Activated CD4-positive, alpha-beta T cell treated with anti-CD3 and anti-CD28 coated beads, Interleukin-2, amount 10 ng/mL, durations not matched to agents 7 days and 5 days (primary cell): Measurements from ENCODE around the gene NRDE2. TPM values are rescaled to one million over a fixed set of nuclear protein-coding genes. Genes with fewer than 3 reads are reported as not detected.
A peak's percentile ranks its signal among the peaks of the same experiment; 100 is the strongest.

ENCODE experiments used
- CTCF ChIA-PET: fragments of 350-600 bp; sonication (Branson Sonifier 250); formaldehyde crosslinking; loops from one replicate; lab custom pipeline; 2021; ENCODE audit warnings: antibody characterized with exemption; lab: Charles Lee
- POLR2A ChIA-PET: fragments of 350-600 bp; sonication (Branson Sonifier 250); formaldehyde crosslinking; loops from one replicate; lab custom pipeline; 2021; ENCODE audit warnings: antibody characterized with exemption; lab: Charles Lee
- DNase-seq: peaks from one replicate; pipeline ENCODE4 v3.0.0-alpha.2; 2020
- H3K27ac Mint-ChIP-seq: one replicate; pipeline ENCODE4 v1.8.0; 2021; ENCODE audit warnings: mild to moderate bottlenecking, moderate library complexity, mixed read lengths
- H3K27me3 Mint-ChIP-seq: one replicate; pipeline ENCODE4 v1.8.0; 2021; ENCODE audit warnings: mixed read lengths
- H3K36me3 Mint-ChIP-seq: one replicate; pipeline ENCODE4 v1.8.0; 2021; ENCODE audit warnings: low read depth, mixed read lengths
- H3K4me1 Mint-ChIP-seq: one replicate; pipeline ENCODE4 v1.8.0; 2021; ENCODE audit warnings: mixed read lengths
- H3K4me3 Mint-ChIP-seq: one replicate; pipeline ENCODE4 v1.8.0; 2021; ENCODE audit warnings: mild to moderate bottlenecking, moderate library complexity, mixed read lengths
- H3K9me3 Mint-ChIP-seq: one replicate; pipeline ENCODE4 v1.8.0; 2021; ENCODE audit warnings: mixed read lengths
- total RNA-seq, 2 experiments: library from RNA; stranded (reverse); gene quantifications; one replicate each; pipeline ENCODE4 v1.2.3, GENCODE V29; 2021

The NRDE2 gene
- total RNA-seq, 2 experiments from 2014 or later: 21.2 to 23.2 TPM

DNA sequence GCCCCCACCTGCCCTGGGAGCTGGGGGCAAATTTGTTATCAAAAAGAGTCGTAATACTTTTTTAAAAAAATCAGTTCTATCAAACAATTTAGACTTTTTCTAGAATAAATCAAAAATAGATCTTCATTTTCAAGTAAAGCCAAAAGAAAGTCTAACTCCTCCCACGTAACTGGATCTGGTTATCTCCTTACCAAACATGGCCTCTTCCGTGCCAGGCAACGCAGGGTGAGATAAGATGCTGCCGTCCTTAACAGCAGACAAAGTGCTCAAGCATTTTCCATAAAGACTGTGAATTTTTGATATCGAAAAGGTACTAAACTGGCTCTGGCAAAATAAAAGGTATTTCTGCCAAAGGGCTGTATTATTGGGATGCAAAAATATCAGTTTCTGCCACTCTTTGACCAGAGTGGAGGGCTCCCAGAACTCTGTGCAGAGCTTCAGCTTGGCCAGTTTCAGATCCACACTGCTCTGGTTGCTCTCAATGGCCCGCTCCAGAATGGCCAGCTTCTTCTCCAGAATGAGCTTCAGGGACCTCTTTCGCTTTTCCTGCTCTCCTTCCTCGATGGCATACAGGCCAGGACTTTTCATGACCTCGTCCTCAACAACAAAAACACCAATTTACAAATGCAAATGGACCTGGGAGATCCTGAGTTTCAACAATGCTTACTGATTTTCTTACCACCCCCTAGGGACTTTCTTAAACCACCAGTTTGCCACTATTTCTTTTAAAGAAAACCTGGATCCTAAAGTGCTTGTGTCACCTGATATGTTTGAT is 29.0 kb downstream of the NRDE2 start:
- H3K4me1 Mint-ChIP-seq: peaks cover 9% of the 10 kb centered on the region
- H3K4me3 Mint-ChIP-seq: no peak overlapping the region
- POLR2A ChIA-PET: no interaction called here
- CTCF ChIA-PET: interaction anchor here (1.0 to 2.4 kb wide), 4 partner anchors 9 to 21 kb away, joined by 3 to 7 read pairs (median 3); no protein-coding TSS in a partner anchor
- no peaks in the 10 kb centered on the region for H3K9me3 Mint-ChIP-seq
- peaks cover 22% of the 10 kb centered on the region for H3K36me3 Mint-ChIP-seq
- no peak for DNase-seq
- H3K27ac Mint-ChIP-seq: no peak overlapping the region
- no peaks in the 10 kb centered on the region for H3K27me3 Mint-ChIP-seq

DNA sequence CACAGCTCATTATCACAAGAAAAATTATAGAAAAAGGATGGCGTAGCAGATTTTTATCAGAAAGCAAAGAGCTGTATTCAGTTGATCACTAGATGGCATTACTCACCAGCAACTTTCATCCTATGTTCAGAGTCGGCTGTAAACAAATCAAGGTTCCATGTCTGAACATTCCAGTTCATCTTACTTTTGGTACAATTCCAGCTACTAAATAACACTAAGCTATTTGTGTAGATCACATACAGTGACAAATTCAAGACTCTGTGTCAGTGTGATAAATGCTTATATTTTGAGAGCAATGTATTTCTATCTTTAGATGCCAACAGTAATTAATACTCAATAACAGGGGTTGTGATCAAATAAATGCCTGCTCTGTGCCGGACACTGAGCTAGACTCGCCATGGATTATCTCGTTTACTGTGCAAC is 30.1 kb downstream of the NRDE2 start:
- DNase-seq: no peak
- no peak overlapping the region for H3K27ac Mint-ChIP-seq
- H3K4me1 Mint-ChIP-seq: peaks cover 9% of the 10 kb centered on the region
- H3K27me3 Mint-ChIP-seq: no peaks in the 10 kb centered on the region
- H3K4me3 Mint-ChIP-seq: no peak overlapping the region
- H3K9me3 Mint-ChIP-seq: no peaks in the 10 kb centered on the region
- POLR2A ChIA-PET: no interaction called here
- peaks cover 22% of the 10 kb centered on the region for H3K36me3 Mint-ChIP-seq
- CTCF ChIA-PET: interaction anchor here (1.0 to 2.4 kb wide), 4 partner anchors 11 to 46 kb away, joined by 3 to 7 read pairs (median 3); partner anchors contain the start of gene PSMC1

DNA sequence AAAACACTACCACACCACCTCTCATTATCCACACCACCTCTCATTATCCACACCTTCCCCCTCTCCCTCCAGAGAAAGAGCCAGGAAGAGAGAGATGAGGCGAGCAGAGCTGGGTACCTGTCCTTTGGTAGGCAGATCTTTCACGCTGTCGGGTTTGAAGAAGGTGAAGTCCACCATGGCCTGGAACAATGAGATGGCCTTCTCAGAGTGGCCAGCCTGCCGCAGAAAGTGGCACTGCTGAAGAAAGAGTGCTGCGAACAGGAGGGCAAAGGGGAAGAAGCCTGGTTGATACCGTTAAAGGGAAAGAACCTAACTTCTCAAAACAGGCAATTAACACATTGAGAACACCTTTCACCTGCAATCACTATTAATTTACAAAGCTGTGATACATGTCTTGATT is 30.6 kb downstream of the NRDE2 start:
- ChIA-PET POLR2A (no interaction called here), CTCF (interaction anchor here (1.0 to 2.4 kb wide), 4 partner anchors 11 to 45 kb away, joined by 3 to 7 read pairs (median 3); partner anchors contain the start of gene PSMC1)
- Mint-ChIP-seq H3K4me1 (peaks cover 9% of the 10 kb centered on the region), H3K4me3 (no peak overlapping the region), H3K9me3 (no peaks in the 10 kb centered on the region), H3K36me3 (peaks cover 22% of the 10 kb centered on the region), H3K27ac (no peak overlapping the region), H3K27me3 (no peaks in the 10 kb centered on the region)
- DNase-seq: no peak

DNA sequence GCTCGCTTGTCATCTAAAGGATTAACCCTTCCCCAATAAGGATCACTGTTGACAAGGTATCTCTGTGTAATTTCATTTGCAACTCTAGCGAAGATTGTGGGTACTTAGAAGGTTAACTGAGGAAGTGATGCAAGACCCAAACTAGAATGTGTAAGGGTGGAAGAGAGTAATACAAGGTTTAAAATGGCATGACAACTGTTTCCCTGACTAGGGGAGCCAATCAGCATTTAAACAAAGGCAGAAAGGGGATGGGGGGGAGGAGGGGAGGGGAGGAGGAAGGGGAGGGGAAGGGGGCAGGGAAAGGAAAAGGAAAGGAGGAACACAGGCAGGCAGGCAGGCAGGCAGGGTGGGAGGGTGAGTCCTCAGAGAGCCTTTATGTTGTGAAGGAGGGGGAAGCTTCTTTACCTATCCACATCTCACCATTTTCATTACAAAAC is 31.1 kb downstream of the NRDE2 start:
- ChIA-PET POLR2A (no interaction called here), CTCF (no interaction called here)
- peaks cover 24% of the 10 kb centered on the region for H3K36me3 Mint-ChIP-seq
- no peaks in the 10 kb centered on the region for H3K9me3 Mint-ChIP-seq
- no peak overlapping the region for H3K4me3 Mint-ChIP-seq
- peaks cover 9% of the 10 kb centered on the region for H3K4me1 Mint-ChIP-seq
- no peak for DNase-seq
- no peaks in the 10 kb centered on the region for H3K27me3 Mint-ChIP-seq
- no peak overlapping the region for H3K27ac Mint-ChIP-seq

DNA sequence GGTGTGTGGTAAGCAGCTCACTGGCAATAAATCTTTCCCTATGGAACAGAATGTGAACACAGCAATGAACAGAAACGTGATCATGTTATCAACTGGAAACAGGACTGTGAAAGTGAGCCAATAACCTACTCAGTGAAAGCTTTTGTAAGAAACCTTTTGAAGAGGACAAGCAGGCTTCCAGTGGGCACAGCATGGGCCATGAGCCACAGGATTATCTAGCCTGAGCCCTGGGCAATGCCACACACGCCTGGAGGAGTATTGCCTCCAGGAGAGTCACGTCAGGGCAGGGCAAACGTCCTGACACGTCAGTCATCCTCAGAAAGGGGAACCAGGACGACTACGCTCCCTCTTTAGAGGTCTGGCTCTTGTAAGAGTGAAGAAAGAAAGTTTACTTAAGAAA is 32.3 kb downstream of the NRDE2 start:
- peaks cover 9% of the 10 kb centered on the region for H3K4me1 Mint-ChIP-seq
- no peaks in the 10 kb centered on the region for H3K27me3 Mint-ChIP-seq
- no peak for DNase-seq
- peaks cover 25% of the 10 kb centered on the region for H3K36me3 Mint-ChIP-seq
- H3K4me3 Mint-ChIP-seq: no peak overlapping the region
- no peaks in the 10 kb centered on the region for H3K9me3 Mint-ChIP-seq
- ChIA-PET POLR2A (no interaction called here), CTCF (interaction anchor here (2.0 kb wide), 1 partner anchor 10 kb away, joined by 4 read pairs; no protein-coding TSS in a partner anchor)
- no peak overlapping the region for H3K27ac Mint-ChIP-seq

DNA sequence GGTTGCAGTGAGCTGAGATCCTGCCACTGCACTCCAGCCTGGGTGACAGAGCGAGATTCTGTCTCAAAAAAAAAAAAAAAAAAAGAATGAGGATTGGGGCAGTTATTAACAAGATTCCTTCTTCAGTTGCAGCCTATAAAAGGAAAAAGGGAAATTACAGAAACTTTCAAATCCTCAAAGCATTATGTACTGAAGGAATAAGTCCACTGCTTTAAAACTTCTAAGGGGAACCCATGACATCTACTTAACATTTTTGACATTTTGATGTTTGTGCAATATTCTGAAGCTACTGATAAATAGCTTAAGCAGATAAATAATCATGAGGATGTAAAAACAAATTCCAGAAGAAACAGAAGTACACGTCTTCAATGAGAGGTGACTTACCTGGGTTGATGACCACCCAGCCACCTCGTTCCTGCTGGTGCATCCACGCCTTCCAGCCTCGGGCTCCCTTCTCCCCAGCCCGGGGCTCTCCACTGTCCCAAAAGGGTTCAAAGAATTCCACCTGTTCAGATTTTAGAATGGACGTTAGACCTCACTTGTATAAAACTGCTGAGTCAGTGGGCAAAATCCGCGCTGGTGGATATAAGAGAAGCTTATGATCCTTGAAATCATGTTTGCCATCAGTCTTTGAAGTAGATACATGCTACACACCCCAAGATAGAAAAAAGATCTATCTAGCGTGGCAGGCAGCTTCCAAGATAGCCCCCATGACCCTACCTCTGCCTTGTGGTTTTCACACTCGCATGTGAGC is 33.7 kb downstream of the NRDE2 start:
- ChIA-PET CTCF (interaction anchor here (0.7 to 2.0 kb wide), 3 partner anchors 8 to 744 kb away, joined by 3 to 4 read pairs (median 3); no protein-coding TSS in a partner anchor), POLR2A (no interaction called here)
- no peak for DNase-seq
- H3K4me3 Mint-ChIP-seq: no peak overlapping the region
- peaks cover 19% of the 10 kb centered on the region for H3K36me3 Mint-ChIP-seq
- no peaks in the 10 kb centered on the region for H3K27me3 Mint-ChIP-seq
- H3K27ac Mint-ChIP-seq: peak overlapping the region; percentile 42
- H3K4me1 Mint-ChIP-seq: peaks cover 9% of the 10 kb centered on the region
- no peaks in the 10 kb centered on the region for H3K9me3 Mint-ChIP-seq

DNA sequence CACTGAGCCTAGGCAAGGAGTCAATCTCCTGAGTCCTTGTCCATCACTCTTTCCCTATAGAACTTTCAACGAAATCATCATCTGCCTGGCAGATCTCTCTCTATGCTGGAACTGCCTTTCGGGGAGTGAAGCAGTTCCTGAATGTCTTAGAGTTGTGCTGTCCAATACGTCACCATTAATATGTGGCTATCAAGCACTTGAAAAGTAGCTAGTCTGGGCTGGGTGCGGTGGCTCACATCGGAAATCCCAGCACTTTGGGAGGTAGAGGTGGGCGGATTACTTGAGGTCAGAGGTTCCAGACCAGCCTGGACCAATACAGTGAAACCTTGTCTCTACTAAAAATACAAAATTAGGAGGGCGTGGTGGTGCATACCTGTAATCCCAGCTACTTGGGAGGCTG is 35.1 kb downstream of the NRDE2 start:
- POLR2A ChIA-PET: no interaction called here
- H3K36me3 Mint-ChIP-seq: peaks cover 17% of the 10 kb centered on the region

DNA sequence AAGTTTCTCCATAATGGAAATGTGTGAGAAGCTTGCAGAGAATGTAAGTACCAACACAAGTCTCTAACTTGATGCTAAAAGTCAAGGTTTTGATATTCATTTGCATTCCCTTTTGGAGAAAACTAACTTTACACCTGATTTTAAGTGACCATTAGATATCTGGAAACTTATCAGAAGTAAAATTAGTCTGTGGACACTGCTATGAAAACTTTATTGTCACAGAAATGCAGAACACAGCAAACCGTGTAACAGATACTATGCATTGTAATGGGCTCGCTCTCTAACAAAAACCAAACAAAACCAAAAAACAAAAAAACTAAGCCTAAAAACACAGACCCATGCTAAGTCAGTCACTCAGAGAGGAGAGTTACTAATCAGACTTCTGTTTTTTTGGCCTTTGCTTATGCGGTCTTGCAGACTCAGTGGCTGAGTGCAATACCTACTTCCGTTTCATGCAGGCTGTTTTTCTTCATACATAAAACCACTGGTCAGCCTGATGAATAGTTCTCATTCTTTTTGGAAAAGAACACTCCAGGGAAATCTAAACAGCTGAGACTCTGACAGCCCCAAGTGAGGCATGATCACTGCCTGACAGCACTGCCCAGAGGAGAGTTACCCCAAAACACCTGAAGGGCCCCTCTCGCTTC is 35.7 kb downstream of the NRDE2 start:
- Mint-ChIP-seq H3K4me3 (no peak overlapping the region), H3K9me3 (no peaks in the 10 kb centered on the region), H3K27me3 (no peaks in the 10 kb centered on the region), H3K4me1 (peaks cover 6% of the 10 kb centered on the region), H3K36me3 (peaks cover 13% of the 10 kb centered on the region), H3K27ac (no peak overlapping the region)
- POLR2A ChIA-PET: no interaction called here
- DNase-seq: no peak
- CTCF ChIA-PET: interaction anchor here (0.6 to 1.2 kb wide), 2 partner anchors 14 to 416 kb away, joined by 3 to 4 read pairs; no protein-coding TSS in a partner anchor

More for the DNA sequence above, 35.1 kb downstream of the NRDE2 start:
- H3K27me3 Mint-ChIP-seq: no peaks in the 10 kb centered on the region
- CTCF ChIA-PET: interaction anchor here (0.6 to 1.2 kb wide), 2 partner anchors 15 to 416 kb away, joined by 3 to 4 read pairs; no protein-coding TSS in a partner anchor
- H3K4me3 Mint-ChIP-seq: no peak overlapping the region
- H3K27ac Mint-ChIP-seq: no peak overlapping the region
- no peaks in the 10 kb centered on the region for H3K9me3 Mint-ChIP-seq
- H3K4me1 Mint-ChIP-seq: peaks cover 9% of the 10 kb centered on the region
- DNase-seq: no peak

DNA sequence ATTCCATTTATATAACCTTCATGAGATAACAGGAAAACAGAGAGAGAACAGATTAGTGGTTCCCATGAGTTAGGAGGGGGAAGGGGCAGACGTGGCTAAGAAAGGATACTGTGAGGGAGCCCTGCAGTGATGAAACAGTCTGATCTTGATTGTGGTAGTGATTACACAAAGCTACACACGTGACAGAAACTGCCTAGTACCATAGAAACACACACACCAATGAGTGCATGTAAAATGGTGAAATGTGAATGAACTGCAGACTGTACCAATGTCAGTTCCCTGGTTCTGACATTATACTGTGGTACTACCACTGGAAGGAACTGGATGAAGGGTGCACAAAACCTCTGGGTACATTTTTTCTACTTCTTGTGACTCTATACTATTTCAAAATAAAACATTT is 36.9 kb downstream of the NRDE2 start:
- Mint-ChIP-seq H3K4me1 (no peaks in the 10 kb centered on the region), H3K4me3 (no peak overlapping the region), H3K36me3 (peaks cover 5% of the 10 kb centered on the region), H3K9me3 (no peaks in the 10 kb centered on the region), H3K27me3 (no peaks in the 10 kb centered on the region), H3K27ac (no peak overlapping the region)
- no peak for DNase-seq
- CTCF ChIA-PET: no interaction called here
- POLR2A ChIA-PET: no interaction called here

DNA sequence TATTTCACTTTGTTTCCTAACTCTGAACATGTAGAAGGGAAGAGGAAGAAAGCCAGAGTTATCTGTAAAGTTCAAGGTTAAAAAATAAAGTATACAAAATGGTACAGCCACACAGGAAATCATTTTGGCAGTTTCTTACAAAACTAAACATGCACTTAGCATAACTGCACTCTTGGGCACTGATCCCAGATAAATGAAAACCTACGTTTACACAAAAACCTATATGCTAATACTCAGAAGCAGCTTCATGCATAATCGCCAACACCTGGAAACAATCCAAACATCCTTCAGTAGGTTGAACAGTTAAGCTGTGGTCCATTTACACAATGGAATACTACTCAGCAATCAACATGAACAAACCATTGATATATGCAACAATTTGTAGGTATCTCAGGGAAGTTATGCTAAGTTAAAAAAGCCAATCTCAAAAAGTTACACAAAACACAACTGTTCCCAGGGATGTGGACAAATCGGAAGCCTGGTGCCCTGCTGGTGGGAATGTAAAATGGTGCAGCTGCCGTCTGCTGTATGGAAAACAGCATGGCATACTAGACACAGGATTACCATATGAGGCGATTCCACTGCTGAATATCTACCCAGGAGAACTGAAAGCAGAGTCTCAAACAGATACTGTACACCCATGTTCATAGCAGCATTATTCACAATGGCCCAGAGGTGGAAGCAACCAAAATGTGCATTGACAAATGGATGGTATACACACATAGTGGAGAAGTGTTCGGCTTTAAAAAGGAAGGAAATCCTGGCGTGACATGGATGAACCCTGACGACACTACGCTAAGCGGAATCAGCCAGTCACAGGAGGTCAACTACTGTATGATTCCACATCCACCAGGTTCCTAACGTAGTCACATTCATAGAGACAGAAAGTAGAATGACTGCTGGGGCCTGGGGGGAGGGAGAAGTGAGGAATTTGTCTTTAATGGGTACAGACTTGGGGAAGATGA is 37.7 kb downstream of the NRDE2 start:
- Mint-ChIP-seq H3K36me3 (peaks cover 5% of the 10 kb centered on the region), H3K9me3 (no peaks in the 10 kb centered on the region), H3K27ac (no peak overlapping the region), H3K4me3 (no peak overlapping the region), H3K27me3 (no peaks in the 10 kb centered on the region), H3K4me1 (no peaks in the 10 kb centered on the region)
- POLR2A ChIA-PET: no interaction called here
- CTCF ChIA-PET: interaction anchor here (1.3 kb wide), 1 partner anchor 9 kb away, joined by 3 read pairs; no protein-coding TSS in a partner anchor
- DNase-seq: no peak

DNA sequence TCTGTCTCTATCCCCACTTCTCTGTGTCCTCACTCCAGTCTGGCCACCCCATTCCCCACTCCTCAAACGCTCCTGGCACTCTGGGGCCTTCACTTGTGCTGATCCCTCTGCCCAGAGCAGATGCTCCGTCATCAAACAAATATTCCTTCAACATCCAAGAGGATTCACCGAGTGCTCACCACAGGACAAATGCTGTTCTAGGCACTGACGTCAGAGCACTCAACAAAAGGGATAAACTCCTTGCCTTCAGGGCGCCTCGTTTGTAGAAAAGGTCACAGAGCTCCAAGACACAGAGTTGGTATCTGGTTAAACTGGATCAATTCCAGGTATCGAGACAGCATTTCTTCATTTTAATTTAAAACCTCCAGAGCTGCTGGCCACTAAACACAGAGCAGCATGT is 40.0 kb downstream of the NRDE2 start:
- CTCF ChIA-PET: interaction anchor here (0.7 to 1.3 kb wide), 4 partner anchors 8 to 28 kb away, joined by 3 to 4 read pairs (median 3); no protein-coding TSS in a partner anchor
- Mint-ChIP-seq H3K27ac (no peak overlapping the region), H3K4me1 (no peaks in the 10 kb centered on the region), H3K27me3 (no peaks in the 10 kb centered on the region), H3K9me3 (no peaks in the 10 kb centered on the region), H3K4me3 (no peak overlapping the region), H3K36me3 (peaks cover 16% of the 10 kb centered on the region)
- POLR2A ChIA-PET: no interaction called here
- DNase-seq: no peak
